ENCODE results near the gene MRPL12.

MRPL12 gene

GRCh38 chr17:81700353-81701287, 2.5 kb upstream of the MRPL12 start:
- H3K18ac ChIP-seq (ENCODE audit: low read depth in 1 of 2, low read length in 2 of 2): no peak overlapping the region
- no peak overlapping the region for H2AK5ac ChIP-seq (ENCODE audit: low read length, severe bottlenecking)
- no peak overlapping the region for H2BK120ac ChIP-seq (ENCODE audit: low read depth, low read length)
- H3K27me3 ChIP-seq (ENCODE audit: control insufficient read depth in 1 of 2, insufficient read depth in 1 of 2, low read length in 2 of 2): no peaks in the 10 kb centered on the region
- peaks cover 66 to 70% of the 10 kb centered on the region in 2 experiments for H3K36me3 ChIP-seq (ENCODE audit: control insufficient read depth in 1 of 2, insufficient read depth in 2 of 2, low read depth in 1 of 2, low read length in 2 of 2)
- H3K4ac ChIP-seq (ENCODE audit: low read depth in 1 of 2, low read length in 2 of 2): no peak overlapping the region
- H2AFZ ChIP-seq (ENCODE audit: low read depth, low read length): no peak overlapping the region
- H3K79me1 ChIP-seq (replicated peaks; ENCODE audit: low read length, poor library complexity, severe bottlenecking): peaks cover 16% of the 10 kb centered on the region
- peaks cover 27% of the 10 kb centered on the region for H3K4me1 ChIP-seq (ENCODE audit: control insufficient read depth, insufficient read depth, low read depth, low read length)
- H3K14ac ChIP-seq (ENCODE audit: low read length in 2 of 2): no peak overlapping the region
- H3K9me3 ChIP-seq (ENCODE audit: control insufficient read depth, low read length): no peaks in the 10 kb centered on the region
- no peak overlapping the region for H2BK5ac ChIP-seq (ENCODE audit: low read depth, low read length, poor library complexity, severe bottlenecking)
- H3K4me3 ChIP-seq (ENCODE audit: insufficient read depth in 1 of 2, low read depth in 1 of 2, low read length in 2 of 2): peak overlapping the region in 1 of 2 experiments; percentile 97
- H3K27ac ChIP-seq (ENCODE audit: low read length, poor library complexity, severe bottlenecking): no peak overlapping the region
- H3K4me2 ChIP-seq (ENCODE audit: low read length, poor library complexity, severe bottlenecking): no peak overlapping the region
- no peak overlapping the region for H3K23ac ChIP-seq (ENCODE audit: low read length in 2 of 2)
- H4K91ac ChIP-seq (ENCODE audit: low read length): no peak overlapping the region
- H2BK12ac ChIP-seq (ENCODE audit: low read length in 2 of 2): peak overlapping the region in 1 of 2 experiments; percentile 23
- no peak overlapping the region for H2BK15ac ChIP-seq (ENCODE audit: low read depth, poor library complexity, severe bottlenecking)
- 96% methylated on average over 25 of the region's 25 CpGs for WGBS
- peak overlapping the region; percentile 42 for H4K8ac ChIP-seq (ENCODE audit: low read length)
- H3K9ac ChIP-seq (ENCODE audit: low read length): peak overlapping the region; percentile 99
- no peak for DNase-seq

GRCh38 chr17:81701288-81702071, 1.7 kb upstream of the MRPL12 start:
- Histone ChIP-seq H3K4me1 (ENCODE audit: control insufficient read depth, insufficient read depth, low read depth, low read length) (peaks cover 27% of the 10 kb centered on the region), H3K79me1 (replicated peaks; ENCODE audit: low read length, poor library complexity, severe bottlenecking) (peaks cover 13% of the 10 kb centered on the region), H3K18ac (ENCODE audit: low read depth in 1 of 2, low read length in 2 of 2) (no peak overlapping the region), H3K36me3 (ENCODE audit: control insufficient read depth in 1 of 2, insufficient read depth in 2 of 2, low read depth in 1 of 2, low read length in 2 of 2) (peaks cover 66 to 70% of the 10 kb centered on the region in 2 experiments), H2AFZ (ENCODE audit: low read depth, low read length) (no peak overlapping the region), H3K4me3 (ENCODE audit: insufficient read depth in 1 of 2, low read depth in 1 of 2, low read length in 2 of 2) (peak overlapping the region in 1 of 2 experiments; percentile 97), H3K14ac (ENCODE audit: low read length in 2 of 2) (no peak overlapping the region), H3K9me3 (ENCODE audit: control insufficient read depth, low read length) (no peaks in the 10 kb centered on the region), H3K23ac (ENCODE audit: low read length in 2 of 2) (no peak overlapping the region), H3K4ac (ENCODE audit: low read depth in 1 of 2, low read length in 2 of 2) (no peak overlapping the region), H2AK5ac (ENCODE audit: low read length, severe bottlenecking) (no peak overlapping the region), H2BK12ac (ENCODE audit: low read length in 2 of 2) (no peak overlapping the region), H2BK5ac (ENCODE audit: low read depth, low read length, poor library complexity, severe bottlenecking) (no peak overlapping the region), H3K9ac (ENCODE audit: low read length) (peak overlapping the region; percentile 99), H3K27me3 (ENCODE audit: control insufficient read depth in 1 of 2, insufficient read depth in 1 of 2, low read length in 2 of 2) (no peaks in the 10 kb centered on the region), H4K91ac (ENCODE audit: low read length) (peak overlapping the region; percentile 21), H3K27ac (ENCODE audit: low read length, poor library complexity, severe bottlenecking) (no peak overlapping the region), H4K8ac (ENCODE audit: low read length) (no peak overlapping the region), H2BK15ac (ENCODE audit: low read depth, poor library complexity, severe bottlenecking) (no peak overlapping the region), H3K4me2 (ENCODE audit: low read length, poor library complexity, severe bottlenecking) (peak overlapping the region; percentile 43), H2BK120ac (ENCODE audit: low read depth, low read length) (no peak overlapping the region)
- 86% methylated on average over 23 of the region's 23 CpGs for WGBS
- peak; percentile 29 for DNase-seq

DNA sequence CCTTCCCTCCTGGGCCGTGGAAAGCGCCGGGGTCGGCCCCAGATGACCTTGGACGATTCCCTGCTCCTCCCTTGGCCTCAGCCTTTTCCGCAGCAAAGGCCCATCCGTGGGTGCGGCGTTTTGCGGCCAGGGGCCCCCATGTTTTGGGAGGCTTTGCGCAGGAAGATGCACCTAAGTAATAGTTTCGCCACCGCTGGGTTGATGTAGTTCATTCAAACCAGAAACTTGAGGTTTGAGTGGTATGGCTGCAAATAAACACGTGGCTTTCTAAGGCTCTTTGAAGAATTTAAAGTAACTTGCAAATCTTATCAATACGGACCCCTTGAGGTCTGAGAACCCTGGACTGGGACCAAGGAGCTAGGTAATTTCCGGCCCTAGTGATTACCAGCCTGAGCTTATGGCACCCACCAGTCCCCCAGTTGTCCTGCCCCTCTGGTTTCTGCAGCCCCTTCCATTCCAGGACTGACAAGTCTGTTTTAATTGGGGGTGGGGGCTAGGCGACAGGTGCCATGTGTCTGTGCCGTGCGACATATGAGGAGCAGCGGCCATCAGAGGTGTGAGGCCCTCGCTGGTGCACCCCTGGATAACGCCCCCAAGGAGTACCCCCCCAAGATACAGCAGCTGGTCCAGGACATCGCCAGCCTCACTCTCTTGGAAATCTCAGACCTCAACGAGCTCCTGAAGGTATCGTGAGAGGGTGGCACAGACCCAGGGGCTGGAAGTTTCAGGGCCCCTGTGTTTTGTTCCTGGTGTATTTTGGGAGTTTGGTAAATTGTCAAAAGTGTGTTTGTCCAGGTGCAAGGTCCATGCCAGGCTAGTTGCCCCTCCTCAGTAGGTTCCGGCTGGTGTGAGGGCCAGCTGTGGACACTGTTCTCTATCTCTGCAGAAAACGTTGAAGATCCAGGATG, 834 bp downstream of the MRPL12 start:
- Histone ChIP-seq H2BK12ac (ENCODE audit: low read length in 2 of 2) (no peak overlapping the region), H3K27me3 (ENCODE audit: control insufficient read depth in 1 of 2, insufficient read depth in 1 of 2, low read length in 2 of 2) (no peaks in the 10 kb centered on the region), H3K36me3 (ENCODE audit: control insufficient read depth in 1 of 2, insufficient read depth in 2 of 2, low read depth in 1 of 2, low read length in 2 of 2) (peaks cover 62 to 72% of the 10 kb centered on the region in 2 experiments), H2AK5ac (ENCODE audit: low read length, severe bottlenecking) (no peak overlapping the region), H3K23ac (ENCODE audit: low read length in 2 of 2) (peak overlapping the region; percentile 9 to 46), H3K18ac (ENCODE audit: low read depth in 1 of 2, low read length in 2 of 2) (peak overlapping the region; percentile 81 to 91), H3K27ac (ENCODE audit: low read length, poor library complexity, severe bottlenecking) (peak overlapping the region; percentile 16), H2BK120ac (ENCODE audit: low read depth, low read length) (peak overlapping the region; percentile 92), H3K4me3 (ENCODE audit: insufficient read depth in 1 of 2, low read depth in 1 of 2, low read length in 2 of 2) (peak overlapping the region; percentile 92 to 97), H3K79me1 (replicated peaks; ENCODE audit: low read length, poor library complexity, severe bottlenecking) (peaks cover 26% of the 10 kb centered on the region), H2BK5ac (ENCODE audit: low read depth, low read length, poor library complexity, severe bottlenecking) (peak overlapping the region; percentile 20), H3K9ac (ENCODE audit: low read length) (peak overlapping the region; percentile 99), H3K9me3 (ENCODE audit: control insufficient read depth, low read length) (no peaks in the 10 kb centered on the region), H2BK15ac (ENCODE audit: low read depth, poor library complexity, severe bottlenecking) (peak overlapping the region; percentile 95), H3K4me2 (ENCODE audit: low read length, poor library complexity, severe bottlenecking) (peak overlapping the region; percentile 88), H3K14ac (ENCODE audit: low read length in 2 of 2) (peak overlapping the region; percentile 64 to 83), H3K4ac (ENCODE audit: low read depth in 1 of 2, low read length in 2 of 2) (peak overlapping the region; percentile 73 to 88), H4K8ac (ENCODE audit: low read length) (peak overlapping the region; percentile 73), H2AFZ (ENCODE audit: low read depth, low read length) (peak overlapping the region; percentile 62), H3K4me1 (ENCODE audit: control insufficient read depth, insufficient read depth, low read depth, low read length) (peaks cover 29% of the 10 kb centered on the region), H4K91ac (ENCODE audit: low read length) (peak overlapping the region; percentile 66)
- 35% methylated on average over 27 of the region's 27 CpGs for WGBS
- no peak for DNase-seq
